GM23248 (cell line): ENCODE measurements around the gene KIR3DL2. TPM values are rescaled to one million over a fixed set of nuclear protein-coding genes. Genes with fewer than 3 reads are reported as not detected.

Experiments used
- DNase-seq: peaks from one replicate; pipeline ENCODE4 v3.0.0-alpha.2; 2015
- H2AFZ ChIP-seq: fragments of 200-600 bp; sonication (generic); 2 replicates; pipeline ENCODE4 v1.6.1; 2016; ENCODE audit warnings: antibody characterized with exemption
- H3F3A ChIP-seq: fragments of 200-600 bp; sonication (generic); 2 replicates; pipeline ENCODE4 v1.6.1; 2016; ENCODE audit warnings: mild to moderate bottlenecking, antibody characterized with exemption, mixed run types; ENCODE audit not compliant: insufficient read depth
- H3K27ac ChIP-seq: fragments of 200-600 bp; sonication (generic); 2 replicates; pipeline ENCODE4 v1.5.1; 2016; ENCODE audit warnings: mild to moderate bottlenecking
- H3K27me3 ChIP-seq: fragments of 200-600 bp; sonication (generic); replicated peaks from 2 replicates; pipeline ENCODE4 v1.6.1; 2016; ENCODE audit warnings: mild to moderate bottlenecking; ENCODE audit not compliant: insufficient read depth
- H3K36me3 ChIP-seq: fragments of 200-600 bp; sonication (generic); 2 replicates; pipeline ENCODE4 v1.6.1; 2016; ENCODE audit warnings: low read depth, mild to moderate bottlenecking
- H3K4me1 ChIP-seq: fragments of 200-600 bp; sonication (generic); 2 replicates; pipeline ENCODE4 v1.6.1; 2016; ENCODE audit warnings: mild to moderate bottlenecking; ENCODE audit not compliant: insufficient read depth
- H3K4me2 ChIP-seq: fragments of 200-600 bp; sonication (generic); one replicate; pipeline ENCODE4 v1.6.1; 2016; ENCODE audit warnings: mild to moderate bottlenecking; ENCODE audit not compliant: unreplicated experiment
- H3K4me3 ChIP-seq: fragments of 200-600 bp; sonication (generic); 2 replicates; pipeline ENCODE4 v1.5.1; 2016; ENCODE audit warnings: mild to moderate bottlenecking
- H3K79me2 ChIP-seq: fragments of 200-600 bp; sonication (generic); 2 replicates; pipeline ENCODE4 v1.6.1; 2016; ENCODE audit warnings: mild to moderate bottlenecking; ENCODE audit not compliant: insufficient read depth
- H3K9ac ChIP-seq: fragments of 200-600 bp; sonication (generic); 2 replicates; pipeline ENCODE4 v1.6.1; 2016; ENCODE audit warnings: mild to moderate bottlenecking
- H3K9me2 ChIP-seq: fragments of 200-600 bp; sonication (generic); 2 replicates; pipeline ENCODE4 v1.6.1; 2016; ENCODE audit warnings: mixed run types, mild to moderate bottlenecking, moderate library complexity; ENCODE audit not compliant: insufficient read depth
- H3K9me3 ChIP-seq: fragments of 200-600 bp; sonication (generic); one replicate; pipeline ENCODE4 v1.6.1; 2017; ENCODE audit warnings: low read depth
- H4K20me1 ChIP-seq: fragments of 200-600 bp; sonication (generic); 2 replicates; pipeline ENCODE4 v1.6.0; 2016; ENCODE audit not compliant: insufficient read depth
- EZH2 ChIP-seq: fragments of 200-600 bp; sonication (generic); IDR thresholded peaks from 2 replicates; pipeline ENCODE4 v1.6.1; 2018; ENCODE audit warnings: antibody characterized with exemption, mild to moderate bottlenecking; ENCODE audit not compliant: insufficient read depth, poor library complexity, severe bottlenecking
- EZH2phosphoT487 ChIP-seq: fragments of 200-600 bp; sonication (generic); IDR thresholded peaks from 2 replicates; pipeline ENCODE4 v1.6.1; 2018; ENCODE audit warnings: antibody characterized with exemption, moderate library complexity, mild to moderate bottlenecking, low read depth; ENCODE audit not compliant: insufficient read depth
- WGBS, 2 experiments: methylation state at CpG; one replicate each; pipeline ENCODE4 v1.1.6; 2015 to 2017; ENCODE audit warnings: low lambda C conversion rate in 2 of 2, low coverage in 1 of 2; ENCODE audit errors: missing lambda C conversion rate in 2 of 2; 5-methylcytosine and 5-hydroxymethylcytosine counted together
- in situ Hi-C: fragments of 300-500 bp; cut with MboI; formaldehyde crosslinking; loops from 2 replicates; pipeline ENCODE4 v1.15.0; 2020
- polyA plus RNA-seq: library from polyadenylated mRNA; unstranded; fragments of >200 nt; fragmentation: Nextera tagmentation; extraction: Ambion mirVana; gene quantifications from 2 replicates; pipeline ENCODE4 v1.2.1, GENCODE V29; 2016
- total RNA-seq: library from RNA; depleted of rRNA; stranded (reverse); fragments of >200 nt; shearing (Covaris generic); gene quantifications from 2 replicates; pipeline ENCODE4 v1.2.3, GENCODE V29; 2014

Gene KIR3DL2
- total and polyA plus RNA-seq, 2 experiments from 2014 or later: not detected

DNA sequence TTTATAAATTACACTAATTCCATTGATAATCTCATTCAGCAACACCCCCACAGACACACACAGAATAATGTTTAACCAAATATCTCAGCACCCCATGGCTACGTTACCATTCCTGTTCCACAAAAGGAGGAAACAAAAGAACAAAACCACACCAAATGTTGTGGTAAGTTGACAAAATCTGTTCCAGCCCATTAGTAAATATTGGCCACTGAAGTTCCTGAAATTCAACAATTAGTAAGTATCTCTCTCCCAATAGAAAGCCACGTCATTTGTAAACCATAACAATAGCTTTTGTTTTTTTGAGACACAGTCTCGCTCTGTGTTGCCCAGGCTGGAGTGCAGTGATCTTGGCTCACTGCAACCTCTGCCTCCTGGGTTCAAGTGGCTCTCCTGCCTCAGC is 21.5 kb downstream of the KIR3DL2 start:
- Histone ChIP-seq H3K9me3 (no peaks in the 10 kb centered on the region), H4K20me1 (no peaks in the 10 kb centered on the region)
- 30 to 34% methylated on average over 3 of the region's 3 CpGs for WGBS, 2 experiments

GRCh38 chr19:54873990-54874389 is 23.7 kb downstream of the KIR3DL2 start, which contains the start of gene FCAR:
Gene FCAR (plus strand): TSS chr19:54874235. CDS start chr19:54874290, 55 bp downstream.
- no peaks in the 10 kb centered on the region for H4K20me1 ChIP-seq
- no peaks in the 10 kb centered on the region for H3K27me3 ChIP-seq
- H3K79me2 ChIP-seq: no peaks in the 10 kb centered on the region
- no peaks in the 10 kb centered on the region for H3K4me1 ChIP-seq
- no peak for DNase-seq
- H3K4me3 ChIP-seq: no peak within 1 kb of the TSS
- TF ChIP-seq EZH2 (no peak), EZH2phosphoT487 (no peak)
- H3K9me2 ChIP-seq: no peaks in the 10 kb centered on the region
- no peak within 1 kb of the TSS for H3K4me2 ChIP-seq
- H3K9ac ChIP-seq: no peak within 1 kb of the TSS
- no peak within 1 kb of the TSS for H2AFZ ChIP-seq
- no peaks in the 10 kb centered on the region for H3K36me3 ChIP-seq
- in situ Hi-C loops: no loop called here
- H3K9me3 ChIP-seq: no peaks in the 10 kb centered on the region
- no peaks in the 10 kb centered on the region for H3F3A ChIP-seq
- WGBS, 2 experiments: 19 to 22% methylated on average over 8 of the region's 8 CpGs
- H3K27ac ChIP-seq: no peak within 1 kb of the TSS

More for the DNA sequence above, 21.5 kb downstream of the KIR3DL2 start:
- Histone ChIP-seq H3K9me2 (no peaks in the 10 kb centered on the region), H3K27ac (no peak overlapping the region), H3K4me2 (no peak overlapping the region), H2AFZ (no peak overlapping the region), H3K79me2 (no peaks in the 10 kb centered on the region), H3K36me3 (no peaks in the 10 kb centered on the region), H3K4me1 (no peaks in the 10 kb centered on the region), H3K9ac (no peak overlapping the region), H3K4me3 (no peak overlapping the region), H3K27me3 (no peaks in the 10 kb centered on the region), H3F3A (no peaks in the 10 kb centered on the region)
- in situ Hi-C loops: no loop called here
- TF ChIP-seq EZH2phosphoT487: no peak
- no peak for TF ChIP-seq EZH2
- DNase-seq: no peak

GRCh38 chr19:54875506-54875905 is 25.3 kb downstream of the KIR3DL2 start:
- Histone ChIP-seq H3F3A (no peaks in the 10 kb centered on the region), H3K4me1 (no peaks in the 10 kb centered on the region), H3K27ac (no peak overlapping the region), H3K27me3 (no peaks in the 10 kb centered on the region), H3K4me3 (no peak overlapping the region), H2AFZ (no peak overlapping the region), H3K9me3 (peaks cover 3% of the 10 kb centered on the region), H3K79me2 (no peaks in the 10 kb centered on the region), H4K20me1 (no peaks in the 10 kb centered on the region), H3K4me2 (no peak overlapping the region), H3K9ac (no peak overlapping the region), H3K36me3 (no peaks in the 10 kb centered on the region), H3K9me2 (no peaks in the 10 kb centered on the region)
- in situ Hi-C loops: no loop called here
- no peak for DNase-seq
- 6 to 12% methylated on average over 2 of the region's 2 CpGs for WGBS, 2 experiments
- TF ChIP-seq EZH2phosphoT487 (no peak), EZH2 (no peak)

GRCh38 chr19:54877471-54877870 is 27.2 kb downstream of the KIR3DL2 start:
- Histone ChIP-seq H2AFZ (no peak overlapping the region), H3F3A (no peaks in the 10 kb centered on the region), H3K27me3 (no peaks in the 10 kb centered on the region), H4K20me1 (no peaks in the 10 kb centered on the region), H3K36me3 (no peaks in the 10 kb centered on the region), H3K9me2 (no peaks in the 10 kb centered on the region), H3K9ac (no peak overlapping the region), H3K79me2 (no peaks in the 10 kb centered on the region), H3K27ac (no peak overlapping the region), H3K4me1 (no peaks in the 10 kb centered on the region), H3K9me3 (peaks cover 3% of the 10 kb centered on the region), H3K4me3 (no peak overlapping the region), H3K4me2 (no peak overlapping the region)
- in situ Hi-C loops: no loop called here
- 12 to 16% methylated on average over 3 of the region's 3 CpGs for WGBS, 2 experiments
- no peak for DNase-seq
- TF ChIP-seq EZH2 (no peak), EZH2phosphoT487 (no peak)

DNA sequence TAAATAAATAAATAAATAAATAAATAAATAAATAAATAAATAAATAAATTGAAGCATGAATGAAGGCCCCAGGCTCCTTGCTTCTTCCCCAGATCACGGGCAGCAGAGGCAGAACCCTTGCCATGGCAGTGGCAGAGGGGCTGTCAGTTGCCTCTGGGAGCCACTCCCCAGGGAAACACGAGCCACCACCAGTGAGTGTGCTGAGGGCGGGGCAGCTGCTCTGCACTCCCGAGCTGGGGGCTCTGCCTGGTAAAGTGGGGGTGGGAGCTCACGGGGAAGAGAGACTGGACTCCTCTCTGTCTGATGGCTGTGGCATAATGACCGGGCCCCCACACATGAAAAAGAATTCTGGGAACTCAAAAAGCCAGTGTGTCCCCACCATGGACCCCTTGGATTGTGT is 31.6 kb downstream of the KIR3DL2 start:
- H3K9me3 ChIP-seq: peaks cover 3% of the 10 kb centered on the region
- no peak overlapping the region for H3K4me3 ChIP-seq
- H3K79me2 ChIP-seq: no peaks in the 10 kb centered on the region
- in situ Hi-C loops: no loop called here
- no peaks in the 10 kb centered on the region for H3F3A ChIP-seq
- TF ChIP-seq EZH2 (no peak), EZH2phosphoT487 (no peak)
- no peaks in the 10 kb centered on the region for H3K27me3 ChIP-seq
- H4K20me1 ChIP-seq: no peaks in the 10 kb centered on the region
- H3K9ac ChIP-seq: no peak overlapping the region
- no peak overlapping the region for H2AFZ ChIP-seq
- 32 to 38% methylated on average over 6 of the region's 6 CpGs for WGBS, 2 experiments
- H3K4me1 ChIP-seq: no peaks in the 10 kb centered on the region
- H3K36me3 ChIP-seq: no peaks in the 10 kb centered on the region
- H3K27ac ChIP-seq: no peak overlapping the region
- no peak for DNase-seq
- no peaks in the 10 kb centered on the region for H3K9me2 ChIP-seq
- H3K4me2 ChIP-seq: no peak overlapping the region
